HG03460 (cell line): ENCODE data around the gene CENPF.
"Not testable (repeated sequence)": the region's sequence is repeated elsewhere in the genome, so short reads cannot be mapped to it uniquely, and the experiment has no call there.

Source experiments
- ATAC-seq: cut with Tn5 transposase; IDR thresholded peaks from one replicate; pipeline ENCODE4 v1.9.1; 2021; ENCODE audit not compliant: unreplicated experiment

CENPF gene

GRCh38 chr1:214602764-214603657, at the start of gene CENPF:
CENPF (plus strand) TSS chr1:214603195; CDS start chr1:214613755, 10,560 bp downstream.
- ATAC-seq: peak; percentile 98

- ATAC-seq: peak; percentile 50
These were observed 44.9 kb upstream of the CENPF start for GRCh38 chr1:214557952-214558735.

DNA sequence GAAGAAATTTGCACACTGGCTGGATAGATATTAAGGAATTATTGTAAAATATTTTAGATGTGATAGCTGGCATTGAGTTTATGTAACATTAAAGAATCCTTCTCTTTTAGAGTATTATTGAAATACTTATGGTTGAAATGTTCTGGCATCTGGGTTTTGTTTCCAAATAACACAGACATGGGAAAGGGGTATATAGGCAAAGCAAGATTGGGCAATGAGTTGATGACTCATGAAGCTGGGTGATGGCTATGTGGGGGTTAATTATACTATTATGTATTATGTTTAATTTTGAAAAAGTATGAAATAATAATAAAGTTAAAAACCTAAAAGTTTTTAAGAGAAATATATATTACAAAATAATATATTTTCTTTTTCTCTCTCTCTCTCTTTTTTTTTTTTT, 39.1 kb upstream of the CENPF start:
- ATAC-seq: no peak

GRCh38 chr1:214565310-214565709, 37.7 kb upstream of the CENPF start:
- no peak for ATAC-seq

DNA sequence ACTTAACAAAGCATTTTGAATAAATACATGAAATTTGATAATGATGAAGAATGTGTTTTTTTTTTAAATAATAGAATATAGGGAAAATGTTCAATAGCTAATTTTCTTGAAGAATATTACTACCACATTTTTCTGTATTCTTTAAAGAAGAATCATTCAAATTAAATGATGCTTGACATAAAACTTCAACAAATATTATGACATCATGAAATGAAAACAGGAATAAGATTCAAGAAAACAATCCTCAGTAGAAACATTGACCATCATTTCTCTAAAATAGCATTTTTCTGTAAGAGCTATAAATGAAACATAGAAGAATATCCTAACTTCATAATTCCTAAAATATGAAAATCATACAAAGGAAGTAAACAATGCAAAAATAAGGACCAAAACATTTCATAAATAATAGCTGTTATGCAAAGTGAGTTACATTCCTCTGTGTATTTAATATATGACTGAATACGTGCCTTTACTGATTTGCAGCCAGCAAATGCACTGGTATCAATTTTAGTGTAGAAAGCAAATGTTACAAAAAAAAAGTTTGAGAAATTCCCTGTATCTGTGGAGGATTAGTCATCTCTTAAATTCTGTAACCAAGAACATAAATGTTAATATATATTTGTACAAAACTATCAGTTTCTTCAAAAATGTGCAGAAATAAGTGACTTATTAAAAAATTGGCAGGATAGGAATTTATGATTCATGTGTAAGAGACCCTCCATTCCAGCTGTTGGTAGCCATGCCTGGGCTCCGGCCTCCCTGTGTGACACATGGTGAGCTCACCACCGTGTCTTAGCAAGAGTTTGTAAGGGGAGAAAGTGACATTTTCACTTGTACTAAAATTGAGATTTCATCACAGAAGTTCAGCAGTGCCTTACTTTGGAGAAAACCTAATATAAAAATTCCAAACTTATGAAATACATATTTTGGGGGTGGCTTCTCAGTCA, 36.6 kb upstream of the CENPF start:
- ATAC-seq: no peak

DNA sequence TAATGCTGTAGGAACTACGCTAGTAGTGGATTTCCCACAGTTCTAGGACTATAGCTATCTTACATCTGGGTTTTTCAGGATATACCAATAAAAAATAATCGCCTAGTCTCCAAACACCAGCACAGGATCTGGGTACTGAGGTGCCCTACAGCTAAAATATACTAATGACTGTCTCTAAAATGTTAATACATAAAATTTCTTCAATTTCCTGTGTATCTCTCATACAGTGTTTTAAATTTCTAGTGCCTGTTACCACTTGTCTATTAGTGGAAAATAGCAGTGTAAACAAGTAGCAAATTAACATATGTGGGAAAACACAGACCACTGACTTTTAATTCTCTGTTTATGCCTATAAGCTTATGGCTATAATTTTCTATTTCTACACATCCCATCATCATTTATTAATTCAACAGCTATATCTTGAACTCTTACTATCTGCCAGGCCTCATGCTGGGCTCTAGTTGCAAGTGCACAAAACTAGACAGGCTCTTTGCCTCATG, 35.5 kb upstream of the CENPF start:
- no peak for ATAC-seq

GRCh38 chr1:214568328-214568727, 34.7 kb upstream of the CENPF start:
- ATAC-seq: no peak

DNA sequence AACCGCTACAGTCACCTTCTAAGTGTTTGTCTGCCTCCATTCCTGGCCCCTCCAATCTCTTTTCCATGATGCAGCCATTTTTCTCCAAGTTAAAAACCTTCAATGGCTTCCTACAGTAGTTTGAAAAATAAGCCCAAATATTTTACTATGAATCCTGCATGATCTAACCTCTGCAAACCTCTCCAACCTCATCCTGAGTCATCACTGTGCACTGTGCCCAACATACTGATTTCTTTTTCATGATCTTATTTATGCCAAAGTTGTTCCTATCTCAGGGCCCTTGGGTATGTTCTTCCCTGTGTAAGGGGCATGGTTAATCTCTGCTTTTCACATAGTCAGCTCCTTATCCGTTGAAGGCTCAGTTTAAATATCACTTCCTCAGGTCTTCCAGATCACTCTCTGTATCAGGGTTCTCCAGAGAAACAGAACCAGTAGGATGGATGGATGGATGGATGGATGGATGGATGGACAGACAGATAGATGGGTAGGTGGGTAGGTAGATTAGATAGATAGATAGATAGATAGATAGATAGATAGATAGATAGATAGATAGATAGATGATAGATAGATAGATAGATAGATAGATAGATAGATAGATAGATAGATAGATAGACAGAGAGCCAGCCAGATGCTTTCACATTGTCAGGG, 33.5 kb upstream of the CENPF start:
- ATAC-seq: no peak

- no peak for ATAC-seq
These were observed 32.6 kb upstream of the CENPF start for GRCh38 chr1:214570442-214570841.

- no peak for ATAC-seq
These were observed 31.7 kb upstream of the CENPF start for GRCh38 chr1:214571281-214571680.

DNA sequence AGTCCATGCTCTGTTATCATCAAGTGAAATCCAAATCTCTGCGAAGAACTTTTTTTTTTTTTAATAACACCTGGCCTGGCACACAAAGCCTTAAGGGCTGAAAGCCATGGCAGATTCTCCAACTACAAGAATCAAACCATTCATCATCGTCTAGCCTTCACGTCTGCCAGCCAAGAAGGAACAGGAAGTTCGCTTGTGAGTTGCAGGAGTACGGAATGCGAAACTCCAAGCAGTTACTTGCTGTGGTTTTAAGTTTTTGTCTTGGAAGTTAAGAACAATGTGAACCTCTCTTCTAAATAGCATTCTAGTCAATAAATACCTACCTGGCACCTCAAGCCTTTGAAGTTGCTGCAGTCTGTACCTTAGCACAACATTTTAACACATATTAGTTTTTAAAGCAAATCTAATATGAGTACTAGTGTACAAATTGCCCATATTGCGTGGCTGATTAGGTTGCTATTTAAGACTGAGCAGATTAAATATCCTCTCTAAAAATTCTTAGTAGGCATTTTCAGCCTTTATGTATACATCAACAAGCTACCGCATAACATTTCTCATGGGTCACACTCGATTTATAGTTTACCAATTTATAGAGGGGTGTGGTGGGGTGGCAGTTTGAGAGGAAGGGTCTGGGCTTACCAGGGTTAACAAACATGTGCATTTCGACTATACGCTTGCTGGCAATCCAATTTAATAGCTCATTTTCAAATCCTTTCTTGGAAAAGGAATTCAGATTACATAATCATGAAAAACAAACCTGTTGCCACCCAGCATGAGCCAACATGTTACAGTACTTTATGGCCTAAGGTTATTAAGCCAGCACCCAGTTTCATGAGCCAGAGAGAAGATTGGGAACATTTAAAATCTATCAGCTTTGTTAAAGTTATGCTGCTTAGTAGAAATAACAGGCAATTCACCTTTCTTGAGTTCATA, 29.3 kb upstream of the CENPF start:
- no peak for ATAC-seq

DNA sequence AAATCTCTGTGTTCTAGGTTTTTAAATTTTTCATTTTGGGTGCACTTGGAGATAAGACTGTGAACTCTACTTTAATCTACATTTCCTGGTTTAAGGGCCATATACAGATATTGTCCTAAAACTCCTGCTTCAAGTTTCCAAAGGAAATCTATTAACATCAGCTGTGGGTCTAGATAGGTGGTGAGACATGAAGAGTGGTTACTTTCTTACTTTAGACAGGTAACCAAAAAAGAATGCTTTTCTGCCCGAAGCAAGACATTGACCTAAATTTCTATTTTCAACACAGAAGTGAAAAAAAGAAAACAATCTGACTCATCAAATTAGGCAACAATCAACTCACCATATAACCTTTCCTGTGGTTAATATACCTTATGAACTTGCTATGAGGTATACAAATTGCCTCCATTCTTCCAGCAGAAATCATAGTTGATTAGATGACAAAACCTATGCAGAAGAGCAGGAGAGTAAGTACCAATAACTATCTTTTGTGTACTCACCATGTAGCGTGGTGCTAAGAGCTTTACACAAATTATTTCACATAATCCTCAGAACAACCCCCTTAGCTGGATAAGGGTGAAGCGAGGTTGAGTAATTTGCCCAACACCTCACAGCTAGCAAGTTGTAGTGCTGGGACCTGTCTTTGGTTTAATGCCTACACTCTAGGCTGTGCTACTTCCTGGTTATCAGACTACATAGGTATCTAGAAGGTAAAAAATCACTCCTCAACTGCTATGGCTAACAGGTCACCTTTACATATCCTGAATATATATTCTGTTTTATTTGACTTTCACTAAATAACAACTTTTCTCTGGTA, 28.2 kb upstream of the CENPF start:
- ATAC-seq: no peak

DNA sequence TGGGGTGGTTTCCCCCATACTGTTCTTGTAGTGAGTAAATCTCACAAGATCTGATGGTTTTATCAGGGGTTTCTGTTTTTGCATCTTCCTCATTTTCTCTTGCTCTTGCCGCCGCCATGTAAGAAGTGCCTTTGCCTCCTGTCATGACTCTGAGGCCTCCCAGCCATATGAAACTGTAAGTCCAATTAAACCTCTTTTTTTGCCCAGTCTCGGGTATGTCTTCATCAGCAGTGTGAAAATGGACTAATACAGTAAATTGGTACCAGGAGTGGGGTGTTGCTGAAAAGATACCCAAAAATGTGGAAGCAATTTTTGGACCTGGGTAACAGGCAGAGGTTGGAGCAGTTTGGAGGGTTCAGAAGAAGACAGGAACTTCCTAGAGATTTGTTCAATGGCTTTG, 26.9 kb upstream of the CENPF start:
- ATAC-seq: not testable (repeated sequence)

GRCh38 chr1:214579183-214579582, 23.8 kb upstream of the CENPF start:
- ATAC-seq: no peak

GRCh38 chr1:214581785-214582184, 21.2 kb upstream of the CENPF start:
- no peak for ATAC-seq

DNA sequence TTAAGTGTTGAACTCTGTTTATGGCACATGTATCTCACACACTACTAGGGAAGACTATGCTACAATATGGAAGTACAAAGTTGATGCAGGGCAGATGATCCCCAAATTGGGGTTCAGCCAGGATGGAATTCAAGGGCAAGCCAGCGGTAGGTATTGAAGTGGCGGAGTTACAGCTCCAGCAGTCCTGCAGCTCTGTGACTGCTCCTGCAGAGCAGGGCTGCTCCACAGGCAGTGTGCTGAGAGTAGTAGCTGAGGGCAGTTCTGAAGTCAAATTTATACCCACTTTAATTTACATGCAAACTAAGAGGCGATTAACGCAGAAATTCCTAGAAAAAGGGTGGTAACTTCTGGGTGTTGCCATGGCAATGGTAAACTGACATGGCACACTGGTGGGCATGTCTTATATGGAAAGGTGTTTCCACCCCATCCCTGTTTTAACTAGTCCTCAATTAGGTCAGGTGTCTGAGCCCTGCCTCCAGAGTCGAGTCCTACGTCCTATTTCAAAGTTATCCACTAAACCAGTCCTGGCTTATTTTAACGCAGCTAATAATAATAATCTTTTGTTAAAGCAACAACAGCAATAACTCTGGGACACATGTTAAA, 20.6 kb upstream of the CENPF start:
- ATAC-seq: no peak

- no peak for ATAC-seq
These were observed 19.9 kb upstream of the CENPF start for GRCh38 chr1:214583113-214583512.
